ENCODE results near the gene ATXN2. TPM values are rescaled to one million over a fixed set of nuclear protein-coding genes. Genes with fewer than 3 reads are reported as not detected.
A peak's percentile ranks its signal among the peaks of the same experiment; 100 is the strongest.

The ATXN2 gene
- total and polyA plus RNA-seq, 9 of the 15 experiments (the other 6 are each of a cell fraction or from before 2014, with no cell fraction given) = 16.8 to 67.8 (median 29.3) TPM

- TF ChIP-seq NCOA2 (IDR thresholded peaks at IDR 0.05; ENCODE audit: partially characterized antibody in 2 of 2) (no peak), TBP (optimal IDR thresholded peaks at IDR 0.05; ENCODE audit: low read depth, low read length) (no peak), PHF8 (IDR thresholded peaks at IDR 0.05; ENCODE audit: borderline replicate concordance, low read length) (no peak), REST (IDR thresholded peaks at IDR 0.05; ENCODE audit: borderline replicate concordance) (peak; percentile 20; the same call in 1 of the 2 replicates), REST (CRISPR knock-in tag; IDR thresholded peaks at IDR 0.05; ENCODE audit: low read depth) (no peak), ZNF384 (IDR thresholded peaks at IDR 0.05; ENCODE audit: low read depth, low read length) (peak; percentile 83)
- TF ChIP-seq, protein P1, sequence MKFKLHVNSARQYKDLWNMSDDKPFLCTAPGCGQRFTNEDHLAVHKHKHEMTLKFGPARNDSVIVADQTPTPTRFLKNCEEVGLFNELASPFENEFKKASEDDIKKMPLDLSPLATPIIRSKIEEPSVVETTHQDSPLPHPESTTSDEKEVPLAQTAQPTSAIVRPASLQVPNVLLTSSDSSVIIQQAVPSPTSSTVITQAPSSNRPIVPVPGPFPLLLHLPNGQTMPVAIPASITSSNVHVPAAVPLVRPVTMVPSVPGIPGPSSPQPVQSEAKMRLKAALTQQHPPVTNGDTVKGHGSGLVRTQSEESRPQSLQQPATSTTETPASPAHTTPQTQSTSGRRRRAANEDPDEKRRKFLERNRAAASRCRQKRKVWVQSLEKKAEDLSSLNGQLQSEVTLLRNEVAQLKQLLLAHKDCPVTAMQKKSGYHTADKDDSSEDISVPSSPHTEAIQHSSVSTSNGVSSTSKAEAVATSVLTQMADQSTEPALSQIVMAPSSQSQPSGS (CRISPR knock-in tag; IDR thresholded peaks at IDR 0.05) = no peak
Observed at GRCh38 chr12:111467092-111467856, 131.8 kb downstream of the ATXN2 start (continued).

All from K562 (cell line).